ENCODE measurements around the gene PXDC1.
"Not testable (repeated sequence)": the region's sequence is repeated elsewhere in the genome, so short reads cannot be mapped to it uniquely, and the experiment has no call there.

Gene PXDC1

DNA sequence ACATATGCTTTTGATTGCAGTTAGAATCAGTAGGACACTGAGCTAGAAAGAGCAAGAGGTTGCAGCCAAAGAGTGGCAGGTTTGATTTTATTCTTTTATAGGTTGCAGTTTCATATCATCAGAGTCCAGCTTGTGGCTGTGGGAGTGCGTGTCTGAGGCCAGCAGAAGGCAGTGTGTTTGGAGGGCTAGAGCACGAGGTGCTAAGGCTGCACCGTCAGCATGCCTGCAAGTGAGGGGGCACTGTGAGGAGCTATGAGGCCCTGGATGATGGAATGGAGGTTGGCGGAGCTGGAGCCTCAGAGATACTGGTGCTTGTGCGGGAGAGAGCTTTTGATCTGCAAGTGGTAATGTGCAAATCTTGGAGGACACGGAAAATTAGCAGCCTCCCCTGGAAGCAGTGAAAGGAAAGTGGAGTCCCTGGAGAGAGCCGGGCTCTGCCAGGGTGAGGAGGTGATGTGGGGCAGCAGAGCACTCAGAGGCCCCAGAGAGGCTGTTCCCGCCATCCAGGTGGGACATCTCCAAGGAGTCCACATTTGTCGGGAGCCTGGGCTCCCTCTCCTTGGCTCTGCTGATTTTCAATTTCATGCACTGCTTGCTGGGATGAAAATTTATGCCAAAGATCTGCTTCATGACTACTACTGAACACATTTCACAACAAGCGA lies 43.6 kb downstream of the PXDC1 start:
- no peak for DNase-seq

- no peak for DNase-seq
These were observed 44.5 kb downstream of the PXDC1 start for GRCh38 chr6:3707024-3707423.

GRCh38 chr6:3706547-3706946 lies 45.0 kb downstream of the PXDC1 start:
- DNase-seq: no peak

DNA sequence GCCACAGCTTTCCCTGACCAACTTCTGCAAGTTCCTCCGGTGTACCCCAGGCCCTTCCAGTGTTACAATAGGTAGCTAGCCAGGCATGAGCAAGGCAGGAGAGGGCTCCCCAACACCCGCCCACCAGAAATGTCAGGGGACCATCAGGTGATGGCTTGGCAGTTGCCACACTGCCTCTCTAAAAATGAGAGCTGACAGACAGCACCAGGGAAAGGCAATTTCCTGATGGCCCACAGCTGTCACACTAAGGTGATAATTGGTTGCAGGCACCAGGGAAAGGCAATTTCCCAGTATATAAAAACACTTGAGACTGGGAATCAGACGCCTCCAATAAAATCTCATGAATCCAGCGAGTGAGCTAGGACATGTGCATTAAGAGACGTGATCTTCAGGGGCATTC lies 49.9 kb downstream of the PXDC1 start:
- DNase-seq: no peak

DNA sequence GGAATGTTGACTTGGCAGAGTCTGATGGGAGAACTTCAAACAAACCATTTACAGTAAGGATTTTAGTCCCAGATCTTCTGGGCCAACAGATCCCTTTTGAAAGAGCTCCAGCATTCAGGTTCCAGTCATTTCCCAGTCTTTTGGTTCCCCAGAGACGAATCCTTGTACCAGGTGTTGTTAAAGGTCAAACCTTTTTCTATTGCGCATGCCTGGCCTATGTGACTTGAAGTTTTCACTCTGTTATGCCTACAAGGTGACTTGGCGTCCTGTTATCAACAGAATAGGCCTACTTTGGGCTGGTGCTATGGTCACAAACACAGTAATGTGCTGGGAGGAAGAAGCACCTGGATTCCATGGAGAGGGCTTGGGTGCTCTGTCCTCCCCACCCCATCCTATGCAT lies 52.3 kb downstream of the PXDC1 start:
- no peak for DNase-seq

DNA sequence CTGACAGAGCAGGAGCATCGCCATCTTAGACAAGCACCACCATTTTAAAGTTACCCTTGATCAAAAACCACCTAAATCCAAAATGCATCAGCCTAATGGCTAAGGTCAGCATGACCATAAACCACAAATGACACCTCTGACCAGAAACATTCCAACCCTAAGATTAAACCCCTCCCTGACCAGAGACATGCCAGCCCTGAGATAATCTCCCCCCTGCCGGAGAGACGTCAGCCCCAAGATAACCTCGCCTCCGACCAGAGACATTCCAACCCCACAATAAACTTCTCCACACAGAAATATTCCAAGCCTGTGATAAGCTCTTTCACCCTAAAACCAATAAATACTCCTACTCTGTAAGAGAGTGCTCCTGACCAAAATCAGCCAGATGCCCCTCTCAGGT lies 53.5 kb downstream of the PXDC1 start:
- no peak for DNase-seq

GRCh38 chr6:3697609-3698008 lies 53.9 kb downstream of the PXDC1 start:
- DNase-seq: peak; percentile 96

- no peak for DNase-seq
These were observed 54.9 kb downstream of the PXDC1 start for GRCh38 chr6:3696525-3697088.

- DNase-seq: no peak
These were observed 56.3 kb downstream of the PXDC1 start for GRCh38 chr6:3695065-3695817.

- peak; percentile 55 for DNase-seq
These were observed 57.7 kb downstream of the PXDC1 start for GRCh38 chr6:3693831-3694230.

GRCh38 chr6:3690506-3690905 lies 61.0 kb downstream of the PXDC1 start:
- DNase-seq: no peak

DNA sequence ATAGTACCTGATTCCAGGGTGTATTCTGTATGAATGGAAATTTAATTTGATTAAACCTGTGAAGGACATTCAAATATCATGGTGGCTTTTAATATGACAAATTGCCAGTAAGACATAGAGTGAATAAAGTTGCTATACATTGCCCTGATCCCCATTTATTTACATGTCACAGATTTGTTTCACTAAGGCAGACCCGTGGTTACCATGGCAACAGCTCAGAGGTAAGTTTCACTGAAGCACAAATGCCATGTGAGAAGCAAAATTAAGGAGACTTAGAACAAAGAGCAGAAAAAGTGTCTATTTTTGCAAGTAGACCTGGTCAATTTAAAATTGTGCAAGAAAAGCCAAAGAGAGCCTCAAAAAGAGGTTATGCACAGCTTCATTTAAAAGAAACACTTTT lies 63.7 kb downstream of the PXDC1 start:
- DNase-seq: no peak

- no peak for DNase-seq
These were observed 68.2 kb downstream of the PXDC1 start for GRCh38 chr6:3683331-3683730.

- DNase-seq: no peak
These were observed 72.6 kb downstream of the PXDC1 start for GRCh38 chr6:3678946-3679345.

GRCh38 chr6:3677751-3678150 lies 73.8 kb downstream of the PXDC1 start:
- DNase-seq: not testable (repeated sequence)

GRCh38 chr6:3677351-3677750 lies 74.2 kb downstream of the PXDC1 start:
- not testable (repeated sequence) for DNase-seq

All from fibroblast of skin of right biceps (primary cell).